WERI-Rb-1 (cell line): Measurements from ENCODE around the gene EVX2.

Source experiments
- DNase-seq: peaks from one replicate; pipeline ENCODE4 v3.0.0-alpha.2; 2020
- H3K27ac ChIP-seq: fragments of 250-450 bp; sonication (Bioruptor Pico); 2 replicates; pipeline ENCODE4 v1.5.1; 2020; ENCODE audit warnings: mild to moderate bottlenecking, moderate library complexity
- H3K27me3 ChIP-seq: fragments of 250-450 bp; sonication (Bioruptor Pico); 2 replicates; pipeline ENCODE4 v1.5.1; 2021; ENCODE audit warnings: mild to moderate bottlenecking, low read depth, moderate library complexity; ENCODE audit not compliant: insufficient read depth, severe bottlenecking
- H3K36me3 ChIP-seq: fragments of 250-450 bp; sonication (Bioruptor Pico); 2 replicates; pipeline ENCODE4 v1.5.1; 2020; ENCODE audit warnings: mild to moderate bottlenecking, moderate library complexity
- H3K4me3 ChIP-seq: 2 replicates; pipeline ENCODE4 v1.5.1; 2011; ENCODE audit warnings: low read depth, mild to moderate bottlenecking, control low read depth, low read length
- H3K9me3 ChIP-seq: fragments of 250-450 bp; sonication (Bioruptor Pico); 2 replicates; pipeline ENCODE4 v1.5.1; 2021; ENCODE audit warnings: mild to moderate bottlenecking, moderate library complexity; ENCODE audit not compliant: severe bottlenecking
- CTCF ChIP-seq: IDR thresholded peaks from 2 replicates; pipeline ENCODE4 v1.5.1; 2011; ENCODE audit warnings: low read depth, mild to moderate bottlenecking, control low read depth, inconsistent platforms, low read length

EVX2 gene

GRCh38 chr2:176066645-176067588, 16.8 kb downstream of the EVX2 start:
- Histone ChIP-seq H3K4me3 (no peak overlapping the region), H3K9me3 (peaks cover 12% of the 10 kb centered on the region), H3K27ac (no peak overlapping the region), H3K27me3 (peaks cover 11% of the 10 kb centered on the region), H3K36me3 (no peaks in the 10 kb centered on the region)
- DNase-seq: no peak
- no peak for TF ChIP-seq CTCF

GRCh38 chr2:176063958-176064357, 19.8 kb downstream of the EVX2 start:
- Histone ChIP-seq H3K9me3 (peaks cover 12% of the 10 kb centered on the region), H3K27ac (no peak overlapping the region), H3K36me3 (no peaks in the 10 kb centered on the region), H3K27me3 (peaks cover 6% of the 10 kb centered on the region), H3K4me3 (no peak overlapping the region)
- TF ChIP-seq CTCF: no peak
- DNase-seq: peak; percentile 39

- Histone ChIP-seq H3K27me3 (no peaks in the 10 kb centered on the region), H3K4me3 (no peak overlapping the region), H3K27ac (no peak overlapping the region), H3K36me3 (no peaks in the 10 kb centered on the region), H3K9me3 (no peaks in the 10 kb centered on the region)
- no peak for DNase-seq
- TF ChIP-seq CTCF: no peak
These were observed 27.4 kb downstream of the EVX2 start for GRCh38 chr2:176056406-176056805.

GRCh38 chr2:176039375-176039774, 44.4 kb downstream of the EVX2 start:
- TF ChIP-seq CTCF: no peak
- H3K36me3 ChIP-seq: no peaks in the 10 kb centered on the region
- no peaks in the 10 kb centered on the region for H3K27me3 ChIP-seq
- H3K27ac ChIP-seq: no peak overlapping the region
- no peaks in the 10 kb centered on the region for H3K9me3 ChIP-seq
- no peak for DNase-seq
- H3K4me3 ChIP-seq: no peak overlapping the region

- H3K36me3 ChIP-seq: no peaks in the 10 kb centered on the region
- no peaks in the 10 kb centered on the region for H3K9me3 ChIP-seq
- TF ChIP-seq CTCF: no peak
- H3K27me3 ChIP-seq: no peaks in the 10 kb centered on the region
- DNase-seq: no peak
- no peak overlapping the region for H3K27ac ChIP-seq
- H3K4me3 ChIP-seq: no peak overlapping the region
These were observed 45.1 kb downstream of the EVX2 start for GRCh38 chr2:176038694-176039093.
